SK-N-SH (cell line): ENCODE measurements around the gene DHCR24. TPM values are rescaled to one million over a fixed set of nuclear protein-coding genes. Genes with fewer than 3 reads are reported as not detected.

Experiments used
- CTCF ChIA-PET: fragments of 300-600, 350-600 bp; formaldehyde crosslinking; extraction: SDS; loops from one replicate; lab custom pipeline; 2021; lab: Yijun Ruan, JAX
- POLR2A ChIA-PET: fragments of 350-600 bp; sonication (Branson Sonifier 250); formaldehyde crosslinking; extraction: SDS; loops from one replicate; lab custom pipeline; 2020; ENCODE audit warnings: antibody characterized with exemption, inconsistent platforms; lab: Yijun Ruan, JAX
- DNase-seq: peaks from one replicate; pipeline ENCODE4 v3.0.0; 2012
- H2AFZ ChIP-seq: fragments of 200-600 bp; sonication (generic); 2 replicates; pipeline ENCODE4 v1.8.1; 2016; ENCODE audit warnings: antibody characterized with exemption, mild to moderate bottlenecking, low read depth
- H3F3A ChIP-seq: fragments of 200-600 bp; sonication (generic); replicated peaks from 2 replicates; pipeline ENCODE3; 2016; ENCODE audit warnings: antibody characterized with exemption, mild to moderate bottlenecking; ENCODE audit not compliant: insufficient read depth
- H3K27ac ChIP-seq, 2 experiments: fragments of 200-500 bp in 1 of 2; fragments of 200-600 bp in 1 of 2; sonication (Bioruptor generic) in 1 of 2; sonication (generic), shearing (Covaris generic) in 1 of 2; 2 replicates each; pipeline versions ENCODE4 v1.5.1 to v1.6.1; 2014 to 2016; ENCODE audit warnings: low read depth in 2 of 2, inconsistent platforms in 1 of 2, low read length in 1 of 2, mild to moderate bottlenecking in 1 of 2, mixed read lengths in 1 of 2
- H3K27me3 ChIP-seq: fragments of 200-600 bp; sonication (generic), shearing (Covaris generic); 2 replicates; pipeline ENCODE4 v1.6.1; 2016; ENCODE audit warnings: mixed run types; ENCODE audit not compliant: insufficient read depth
- H3K36me3 ChIP-seq, 2 experiments: fragments of 200-500 bp in 1 of 2; fragments of 200-600 bp in 1 of 2; sonication (Bioruptor generic) in 1 of 2; sonication (generic) in 1 of 2; replicated peaks in 1 of 2; 2 replicates each; pipeline versions ENCODE3 to v1.5.1; 2014 to 2016; ENCODE audit warnings: low read length in 1 of 2, mild to moderate bottlenecking in 1 of 2; ENCODE audit not compliant: insufficient read depth in 2 of 2, control insufficient read depth in 1 of 2
- H3K4me1 ChIP-seq, 2 experiments: fragments of 200-500 bp in 1 of 2; fragments of 200-600 bp in 1 of 2; sonication (Bioruptor generic) in 1 of 2; sonication (generic), shearing (Covaris generic) in 1 of 2; 2 replicates each; pipeline versions ENCODE4 v1.5.1 to v1.6.1; 2014 to 2016; ENCODE audit warnings: low read depth in 1 of 2, low read length in 1 of 2, mixed run types in 1 of 2; ENCODE audit not compliant: insufficient read depth in 2 of 2, control insufficient read depth in 1 of 2
- H3K4me2 ChIP-seq: fragments of 200-600 bp; sonication (generic), shearing (Covaris generic); 2 replicates; pipeline ENCODE4 v1.6.1; 2017; ENCODE audit warnings: mixed run types
- H3K4me3 ChIP-seq, 2 experiments: fragments of 200-500 bp in 1 of 2; fragments of 200-600 bp in 1 of 2; sonication (Bioruptor generic) in 1 of 2; sonication (generic), shearing (Covaris generic) in 1 of 2; 2 replicates each; pipeline versions ENCODE4 v1.5.1 to v1.8.1; 2014 to 2016; ENCODE audit warnings: low read depth in 2 of 2, inconsistent platforms in 1 of 2, low read length in 1 of 2, mild to moderate bottlenecking in 1 of 2, mixed read lengths in 1 of 2, moderate library complexity in 1 of 2
- H3K79me2 ChIP-seq: fragments of 200-600 bp; sonication (generic); 2 replicates; pipeline ENCODE4 v1.8.1; 2017; ENCODE audit warnings: mild to moderate bottlenecking; ENCODE audit not compliant: insufficient read depth
- H3K9ac ChIP-seq: fragments of 200-600 bp; sonication (generic); 2 replicates; pipeline ENCODE4 v1.6.1; 2017; ENCODE audit warnings: mixed run types
- H3K9me2 ChIP-seq: fragments of 200-600 bp; sonication (generic); 2 replicates; pipeline ENCODE4 v1.6.1; 2017; ENCODE audit warnings: mixed run types
- H3K9me3 ChIP-seq: fragments of 200-600 bp; sonication (generic); 2 replicates; pipeline ENCODE4 v1.6.1; 2017; ENCODE audit warnings: mixed run types, mild to moderate bottlenecking, moderate library complexity
- H4K20me1 ChIP-seq: fragments of 200-600 bp; sonication (generic); 2 replicates; pipeline ENCODE4 v1.6.1; 2017; ENCODE audit warnings: mild to moderate bottlenecking, mixed run types; ENCODE audit not compliant: insufficient read depth
- CTCF ChIP-seq: fragments of 200-600 bp; sonication (generic); IDR thresholded peaks from 2 replicates; pipeline ENCODE4 v1.6.1; 2017; ENCODE audit warnings: antibody characterized with exemption, mild to moderate bottlenecking, moderate library complexity
- EP300 ChIP-seq, 2 experiments: IDR thresholded peaks; 2 replicates each; pipeline versions ENCODE4 v1.4.0 to v1.6.1; 2012; ENCODE audit warnings: borderline replicate concordance in 1 of 2, low read depth in 1 of 2, low read length in 1 of 2
- EZH2phosphoT487 ChIP-seq: fragments of 200-600 bp; sonication (generic); IDR thresholded peaks from 2 replicates; pipeline ENCODE4 v1.6.1; 2017; ENCODE audit warnings: low read depth, mixed run types, mild to moderate bottlenecking, antibody characterized with exemption, moderate library complexity, borderline replicate concordance
- FOXJ3 ChIP-seq: sonication (generic); formaldehyde crosslinking; IDR thresholded peaks from 2 replicates; pipeline ENCODE4 v1.5.1; 2020; ENCODE audit warnings: mild to moderate bottlenecking, missing genetic modification reagents
- IRF3 ChIP-seq: fragments of 150-350 bp; IDR thresholded peaks from 2 replicates; pipeline ENCODE4 v1.6.1; 2016; ENCODE audit warnings: mild to moderate bottlenecking, low read depth, low read length
- MXI1 ChIP-seq: IDR thresholded peaks from 2 replicates; pipeline ENCODE4 v1.6.1; 2012; ENCODE audit warnings: mild to moderate bottlenecking, low read depth, low read length, improper control_type of control experiment
- POLR2AphosphoS5 ChIP-seq: IDR thresholded peaks from 2 replicates; pipeline ENCODE4 v1.6.1; 2012; ENCODE audit warnings: low read depth, low read length
- REST ChIP-seq: IDR thresholded peaks from 2 replicates; pipeline ENCODE4 v1.6.1; 2012; ENCODE audit warnings: mild to moderate bottlenecking, low read depth, low read length, moderate library complexity
- RXRA ChIP-seq: IDR thresholded peaks from 2 replicates; pipeline ENCODE4 v1.4.0; 2012; ENCODE audit warnings: low read depth, mild to moderate bottlenecking, borderline replicate concordance
- TAF1 ChIP-seq: IDR thresholded peaks from 2 replicates; pipeline ENCODE4 v1.6.1; 2012; ENCODE audit warnings: low read depth, mild to moderate bottlenecking, low read length, moderate library complexity, borderline replicate concordance
- USF1 ChIP-seq: IDR thresholded peaks from 2 replicates; pipeline ENCODE4 v1.4.0; 2012; ENCODE audit warnings: low read depth, borderline replicate concordance
- USF2 ChIP-seq: fragments of 150-350 bp; IDR thresholded peaks from 2 replicates; pipeline ENCODE4 v1.6.1; 2017; ENCODE audit warnings: antibody characterized with exemption, low read length, low read depth, borderline replicate concordance
- ZBTB33 ChIP-seq: IDR thresholded peaks from 2 replicates; pipeline ENCODE4 v1.4.0; 2012; ENCODE audit warnings: low read depth, borderline replicate concordance
- WGBS: methylation state at CpG from one replicate; pipeline ENCODE4 v1.1.6; 2017; ENCODE audit warnings: low lambda C conversion rate; 5-methylcytosine and 5-hydroxymethylcytosine counted together
- polyA plus RNA-seq, 3 experiments: library from polyadenylated mRNA; depleted of rRNA; stranded (reverse); fragments of >200 nt; gene quantifications; 2 replicates each; pipeline ENCODE4 v1.2.3, GENCODE V29; 2012

DHCR24 gene
- polyA plus RNA-seq, 1 of the 3 experiments (the other 2 are of a cell fraction), result 4.3 TPM

- TF ChIP-seq TAF1, result no peak
- TF ChIP-seq EZH2phosphoT487, result no peak
- TF ChIP-seq RXRA, result no peak
- TF ChIP-seq REST, result no peak
- TF ChIP-seq FOXJ3, result no peak
- no peak for TF ChIP-seq CTCF
- TF ChIP-seq IRF3, result no peak
- no peak for TF ChIP-seq USF2
- TF ChIP-seq ZBTB33, result no peak
- TF ChIP-seq MXI1, result no peak
- no peak for TF ChIP-seq USF1
- no peak for TF ChIP-seq POLR2AphosphoS5
- TF ChIP-seq EP300 (IDR thresholded peaks at IDR 0.05; ENCODE audit: borderline replicate concordance in 1 of 2, low read depth in 1 of 2, low read length in 1 of 2), result no peak
- 69% methylated on average over 9 of the region's 9 CpGs for WGBS
- POLR2A ChIA-PET, result interaction anchor here (0.6 kb wide), 1 partner anchor 25 kb away, joined by 3 read pairs; no protein-coding TSS in a partner anchor
Observed at GRCh38 chr1:54857746-54858561, 29.0 kb downstream of the DHCR24 start.

More at GRCh38 chr1:54857746-54858561, 29.0 kb downstream of the DHCR24 start:
- no peaks in the 10 kb centered on the region for H3K9me2 ChIP-seq
- CTCF ChIA-PET, result no interaction called here
- H3K4me1 ChIP-seq, result peaks cover 0 to 6% of the 10 kb centered on the region in 2 experiments; a peak in 1 of 4 replicates
- H3F3A ChIP-seq, result peaks cover 9% of the 10 kb centered on the region
- H3K36me3 ChIP-seq, result no peaks in the 10 kb centered on the region
- no peak overlapping the region for H3K27ac ChIP-seq
- no peak overlapping the region for H3K4me3 ChIP-seq
- H3K9me3 ChIP-seq, result no peaks in the 10 kb centered on the region
- no peaks in the 10 kb centered on the region for H3K27me3 ChIP-seq
- no peaks in the 10 kb centered on the region for H3K79me2 ChIP-seq
- no peak overlapping the region for H3K4me2 ChIP-seq
- no peak overlapping the region for H2AFZ ChIP-seq
- H3K9ac ChIP-seq, result no peak overlapping the region
- no peak for DNase-seq
- no peaks in the 10 kb centered on the region for H4K20me1 ChIP-seq
